H9 (cell line): Measurements from ENCODE around the gene AGA. TPM values are rescaled to one million over a fixed set of nuclear protein-coding genes. Genes with fewer than 3 reads are reported as not detected.

Experiments used
- DNase-seq: peaks from one replicate; pipeline ENCODE4 v3.0.0-alpha.2; 2017
- H2AFZ ChIP-seq: one replicate; pipeline ENCODE4 v1.6.1; 2013; ENCODE audit warnings: mild to moderate bottlenecking, low read length, control low read depth, moderate library complexity
- H2AK5ac ChIP-seq: 2 replicates; pipeline ENCODE4 v1.6.1; 2013; ENCODE audit warnings: low read length, control low read depth, mixed read lengths; ENCODE audit not compliant: insufficient read length
- H2BK120ac ChIP-seq: one replicate; pipeline ENCODE4 v1.6.1; 2013; ENCODE audit warnings: low read depth, mild to moderate bottlenecking, low read length, control low read depth, inconsistent platforms; ENCODE audit not compliant: poor library complexity, severe bottlenecking
- H2BK12ac ChIP-seq: 2 replicates; pipeline ENCODE4 v1.6.1; 2013; ENCODE audit warnings: low read length, control low read depth, mixed read lengths, low read depth; ENCODE audit not compliant: insufficient read length
- H2BK15ac ChIP-seq: 2 replicates; pipeline ENCODE4 v1.6.1; 2013; ENCODE audit warnings: low read depth, low read length, control low read depth
- H2BK20ac ChIP-seq: one replicate; pipeline ENCODE4 v1.6.1; 2013; ENCODE audit warnings: low read depth, mild to moderate bottlenecking, low read length, control low read depth, inconsistent platforms; ENCODE audit not compliant: poor library complexity, severe bottlenecking
- H2BK5ac ChIP-seq: 2 replicates; pipeline ENCODE4 v1.6.1; 2013; ENCODE audit warnings: low read length, control low read depth, mixed read lengths; ENCODE audit not compliant: insufficient read length
- H3K14ac ChIP-seq: 2 replicates; pipeline ENCODE4 v1.6.1; 2013; ENCODE audit warnings: low read length, control low read depth; ENCODE audit not compliant: insufficient read depth
- H3K18ac ChIP-seq: 2 replicates; pipeline ENCODE4 v1.6.1; 2013; ENCODE audit warnings: low read depth, mild to moderate bottlenecking, mixed read lengths, low read length, control low read depth; ENCODE audit not compliant: insufficient read length
- H3K23ac ChIP-seq: 2 replicates; pipeline ENCODE4 v1.6.1; 2013; ENCODE audit warnings: low read length, control low read depth, mixed read lengths, low read depth; ENCODE audit not compliant: insufficient read length
- H3K23me2 ChIP-seq: 2 replicates; pipeline ENCODE4 v1.6.1; 2013; ENCODE audit warnings: low read depth, mild to moderate bottlenecking, mixed read lengths, low read length, control low read depth; ENCODE audit not compliant: insufficient read length, poor library complexity, severe bottlenecking
- H3K27ac ChIP-seq: 2 replicates; pipeline ENCODE4 v1.5.1; 2013; ENCODE audit warnings: low read length, control low read depth, mixed read lengths, low read depth; ENCODE audit not compliant: insufficient read length
- H3K27me3 ChIP-seq: 2 replicates; pipeline ENCODE4 v1.6.1; 2013; ENCODE audit warnings: low read length, control low read depth, inconsistent platforms; ENCODE audit not compliant: insufficient read depth
- H3K4ac ChIP-seq: 2 replicates; pipeline ENCODE4 v1.6.1; 2013; ENCODE audit warnings: low read depth, mild to moderate bottlenecking, control low read depth, inconsistent platforms, low read length, moderate library complexity
- H3K4me1 ChIP-seq: 2 replicates; pipeline ENCODE4 v1.6.1; 2013; ENCODE audit warnings: low read length, control low read depth, inconsistent platforms; ENCODE audit not compliant: insufficient read depth
- H3K4me2 ChIP-seq: 2 replicates; pipeline ENCODE4 v1.6.1; 2013; ENCODE audit warnings: low read length, control low read depth, mixed read lengths; ENCODE audit not compliant: insufficient read length, insufficient read depth
- H3K56ac ChIP-seq: 2 replicates; pipeline ENCODE4 v1.6.1; 2013; ENCODE audit warnings: low read depth, mild to moderate bottlenecking, mixed read lengths, low read length, control low read depth; ENCODE audit not compliant: insufficient read length
- H3K79me1 ChIP-seq: 2 replicates; pipeline ENCODE4 v1.6.1; 2013; ENCODE audit warnings: low read depth, mild to moderate bottlenecking, moderate library complexity, low read length, control low read depth, inconsistent platforms; ENCODE audit not compliant: insufficient read depth, poor library complexity, severe bottlenecking
- H3K79me2 ChIP-seq: 2 replicates; pipeline ENCODE4 v1.6.1; 2013; ENCODE audit warnings: low read length, control low read depth, inconsistent platforms; ENCODE audit not compliant: insufficient read depth
- H3K9ac ChIP-seq: 2 replicates; pipeline ENCODE4 v1.6.1; 2013; ENCODE audit warnings: low read length, control low read depth, mixed read lengths; ENCODE audit not compliant: insufficient read length; ENCODE audit errors: extremely low read depth
- H3K9me3 ChIP-seq: one replicate; pipeline ENCODE4 v1.6.1; 2013; ENCODE audit warnings: low read depth, low read length, inconsistent platforms; ENCODE audit not compliant: control insufficient read depth
- H3T11ph ChIP-seq: one replicate; pipeline ENCODE4 v1.6.1; 2013; ENCODE audit warnings: mild to moderate bottlenecking, low read length, control low read depth, inconsistent platforms
- H4K20me1 ChIP-seq: one replicate; pipeline ENCODE4 v1.6.1; 2013; ENCODE audit not compliant: control insufficient read depth, insufficient read length, insufficient read depth
- H4K5ac ChIP-seq: 2 replicates; pipeline ENCODE4 v1.6.1; 2013; ENCODE audit warnings: low read depth, mild to moderate bottlenecking, mixed read lengths, low read length, control low read depth; ENCODE audit not compliant: insufficient read length
- H4K8ac ChIP-seq: replicated peaks from 2 replicates; pipeline ENCODE4 v1.6.1; 2013; ENCODE audit warnings: low read length, control low read depth, mixed read lengths, low read depth; ENCODE audit not compliant: insufficient read length
- H4K91ac ChIP-seq: 2 replicates; pipeline ENCODE4 v1.6.1; 2013; ENCODE audit warnings: low read depth, mild to moderate bottlenecking, moderate library complexity, mixed read lengths, low read length, control low read depth; ENCODE audit not compliant: insufficient read length
- H3K27ac Mint-ChIP-seq, 3 experiments: 2 replicates in 2 of 3; 3 replicates in 1 of 3; pipeline ENCODE4 v1.8.0; 2020 to 2021; ENCODE audit warnings: mixed read lengths in 3 of 3, mild to moderate bottlenecking in 1 of 3, moderate library complexity in 1 of 3
- H3K27me3 Mint-ChIP-seq: 2 replicates; pipeline ENCODE4 v1.8.0; 2021; ENCODE audit warnings: low read depth, mild to moderate bottlenecking, moderate library complexity, mixed read lengths
- H3K36me3 Mint-ChIP-seq, 3 experiments: 2 replicates in 2 of 3; 3 replicates in 1 of 3; pipeline ENCODE4 v1.8.0; 2020 to 2021; ENCODE audit warnings: low read depth in 3 of 3, mixed read lengths in 3 of 3; ENCODE audit not compliant: insufficient read depth in 1 of 3
- H3K4me1 Mint-ChIP-seq, 2 experiments: 2 replicates each; pipeline ENCODE4 v1.8.0; 2020; ENCODE audit warnings: mixed read lengths in 2 of 2
- H3K4me3 Mint-ChIP-seq, 2 experiments: 2 replicates in 1 of 2; 3 replicates in 1 of 2; pipeline ENCODE4 v1.8.0; 2020 to 2021; ENCODE audit warnings: mild to moderate bottlenecking in 2 of 2, mixed read lengths in 2 of 2, moderate library complexity in 1 of 2
- H3K9me3 Mint-ChIP-seq, 2 experiments: 2 replicates in 1 of 2; 3 replicates in 1 of 2; pipeline ENCODE4 v1.8.0; 2020; ENCODE audit warnings: mild to moderate bottlenecking in 2 of 2, mixed read lengths in 2 of 2, moderate library complexity in 1 of 2
- WGBS: extraction: QIAGEN DNeasy Blood & Tissue Kit; methylation state at CpG from one replicate; pipeline ENCODE4 v1.1.7; 2013; ENCODE audit warnings: missing lambda C conversion rate, low lambda C conversion rate, mixed read lengths; ENCODE audit not compliant: insufficient read length; ENCODE audit errors: extremely low coverage; 5-methylcytosine and 5-hydroxymethylcytosine counted together
- total RNA-seq: library from RNA; stranded (reverse); gene quantifications from 2 replicates; pipeline ENCODE4 v1.2.1, GENCODE V29; 2021
- TF ChIP-seq, protein P1 (sequence below): fragments of 200-600 bp; sonication (generic); conservative IDR thresholded peaks from 3 replicates; pipeline ENCODE4 v1.8.0; 2021; ENCODE audit warnings: antibody characterized with exemption, mild to moderate bottlenecking

Gene AGA
- total RNA-seq, 1 experiment from 2014 or later, result 10.0 TPM

DNA sequence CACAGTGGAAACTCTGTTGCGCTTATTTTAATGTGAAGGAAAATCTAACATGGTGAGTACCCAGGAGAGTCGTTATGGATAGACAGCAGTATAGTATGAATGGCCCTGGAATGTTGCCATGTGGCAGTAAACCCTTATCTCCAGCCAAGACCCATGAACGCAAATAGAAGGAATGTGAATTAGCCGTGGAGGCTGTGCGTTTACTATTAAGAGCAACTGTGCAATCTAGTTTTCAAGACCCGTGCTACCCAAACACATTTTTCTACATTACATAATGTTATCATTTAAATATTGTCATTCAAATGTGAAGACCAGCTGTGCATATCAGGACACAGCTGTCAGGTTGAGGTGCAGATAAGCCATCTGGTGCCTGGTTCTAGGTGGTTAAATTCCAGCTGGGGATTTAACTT, 13.3 kb upstream of the AGA start:
- Mint-ChIP-seq H3K4me1 (peaks cover 0 to 12% of the 10 kb centered on the region in 2 experiments; a peak in 2 of 4 replicates), H3K9me3 (no peaks in the 10 kb centered on the region; a peak in 1 of 5 replicates), H3K27me3 (no peaks in the 10 kb centered on the region), H3K36me3 (no peaks in the 10 kb centered on the region), H3K4me3 (no peak overlapping the region), H3K27ac (no peak overlapping the region; a peak in 1 of 7 replicates)
- Histone ChIP-seq H3K14ac (no peak overlapping the region), H3K23me2 (no peaks in the 10 kb centered on the region), H3K4ac (no peak overlapping the region), H4K20me1 (no peaks in the 10 kb centered on the region), H2BK5ac (no peak overlapping the region), H3T11ph (no peak overlapping the region), H3K9ac (no peak overlapping the region), H2AFZ (no peak overlapping the region), H2BK15ac (no peak overlapping the region), H3K23ac (no peak overlapping the region), H3K27me3 (no peaks in the 10 kb centered on the region), H3K18ac (no peak overlapping the region), H3K4me2 (no peak overlapping the region), H3K79me1 (no peaks in the 10 kb centered on the region), H2BK12ac (no peak overlapping the region), H3K4me1 (no peaks in the 10 kb centered on the region), H4K8ac (no peak overlapping the region), H2AK5ac (no peak overlapping the region), H3K27ac (no peak overlapping the region), H2BK120ac (no peak overlapping the region), H2BK20ac (no peak overlapping the region), H4K91ac (no peak overlapping the region), H3K56ac (no peak overlapping the region), H3K79me2 (no peaks in the 10 kb centered on the region), H4K5ac (no peak overlapping the region), H3K9me3 (no peaks in the 10 kb centered on the region)
- no CpG with 5 or more reads among the region's 6 CpGs for WGBS
- DNase-seq, result no peak
- TF ChIP-seq, protein P1, sequence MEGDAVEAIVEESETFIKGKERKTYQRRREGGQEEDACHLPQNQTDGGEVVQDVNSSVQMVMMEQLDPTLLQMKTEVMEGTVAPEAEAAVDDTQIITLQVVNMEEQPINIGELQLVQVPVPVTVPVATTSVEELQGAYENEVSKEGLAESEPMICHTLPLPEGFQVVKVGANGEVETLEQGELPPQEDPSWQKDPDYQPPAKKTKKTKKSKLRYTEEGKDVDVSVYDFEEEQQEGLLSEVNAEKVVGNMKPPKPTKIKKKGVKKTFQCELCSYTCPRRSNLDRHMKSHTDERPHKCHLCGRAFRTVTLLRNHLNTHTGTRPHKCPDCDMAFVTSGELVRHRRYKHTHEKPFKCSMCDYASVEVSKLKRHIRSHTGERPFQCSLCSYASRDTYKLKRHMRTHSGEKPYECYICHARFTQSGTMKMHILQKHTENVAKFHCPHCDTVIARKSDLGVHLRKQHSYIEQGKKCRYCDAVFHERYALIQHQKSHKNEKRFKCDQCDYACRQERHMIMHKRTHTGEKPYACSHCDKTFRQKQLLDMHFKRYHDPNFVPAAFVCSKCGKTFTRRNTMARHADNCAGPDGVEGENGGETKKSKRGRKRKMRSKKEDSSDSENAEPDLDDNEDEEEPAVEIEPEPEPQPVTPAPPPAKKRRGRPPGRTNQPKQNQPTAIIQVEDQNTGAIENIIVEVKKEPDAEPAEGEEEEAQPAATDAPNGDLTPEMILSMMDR, result no peak
